Panc1 (cell line): ENCODE measurements around the gene TINAGL1.

Source experiments
- CTCF ChIP-seq: fragments of 450-650 bp; IDR thresholded peaks from 2 replicates; pipeline ENCODE4 v1.5.1; 2017; ENCODE audit warnings: mild to moderate bottlenecking
- POLR2AphosphoS5 ChIP-seq: IDR thresholded peaks from 2 replicates; pipeline ENCODE4 v1.6.1; 2012; ENCODE audit warnings: mild to moderate bottlenecking, low read depth, low read length, moderate library complexity
- REST ChIP-seq, 2 experiments: IDR thresholded peaks; 2 replicates each; pipeline ENCODE4 v1.6.1; 2011 to 2012; ENCODE audit warnings: low read depth in 2 of 2, control low read depth in 1 of 2, low read length in 1 of 2, mild to moderate bottlenecking in 1 of 2, moderate library complexity in 1 of 2; ENCODE audit not compliant: insufficient read depth in 1 of 2
- TCF7L2 ChIP-seq: IDR thresholded peaks from 2 replicates; pipeline ENCODE4 v1.6.1; 2011; ENCODE audit warnings: mild to moderate bottlenecking, low read depth, low read length, inconsistent platforms

GRCh38 chr1:31580891-31581603 lies 4.7 kb downstream of the TINAGL1 start:
- TF ChIP-seq CTCF (no peak), POLR2AphosphoS5 (no peak), TCF7L2 (no peak), REST (IDR thresholded peaks at IDR 0.05; ENCODE audit: insufficient read depth in 1 of 2, low read depth in 2 of 2, low read length in 1 of 2) (no peak)
